H9 (cell line): ENCODE data around the gene TTYH2. TPM values are rescaled to one million over a fixed set of nuclear protein-coding genes. Genes with fewer than 3 reads are reported as not detected.

Experiments
- DNase-seq: peaks from one replicate; pipeline ENCODE4 v3.0.0-alpha.2; 2017
- H2AFZ ChIP-seq: one replicate; pipeline ENCODE4 v1.6.1; 2013; ENCODE audit warnings: mild to moderate bottlenecking, low read length, control low read depth, moderate library complexity
- H2AK5ac ChIP-seq: 2 replicates; pipeline ENCODE4 v1.6.1; 2013; ENCODE audit warnings: low read length, control low read depth, mixed read lengths; ENCODE audit not compliant: insufficient read length
- H2BK120ac ChIP-seq: one replicate; pipeline ENCODE4 v1.6.1; 2013; ENCODE audit warnings: low read depth, mild to moderate bottlenecking, low read length, control low read depth, inconsistent platforms; ENCODE audit not compliant: poor library complexity, severe bottlenecking
- H2BK12ac ChIP-seq: 2 replicates; pipeline ENCODE4 v1.6.1; 2013; ENCODE audit warnings: low read length, control low read depth, mixed read lengths, low read depth; ENCODE audit not compliant: insufficient read length
- H2BK15ac ChIP-seq: 2 replicates; pipeline ENCODE4 v1.6.1; 2013; ENCODE audit warnings: low read depth, low read length, control low read depth
- H2BK20ac ChIP-seq: one replicate; pipeline ENCODE4 v1.6.1; 2013; ENCODE audit warnings: low read depth, mild to moderate bottlenecking, low read length, control low read depth, inconsistent platforms; ENCODE audit not compliant: poor library complexity, severe bottlenecking
- H2BK5ac ChIP-seq: 2 replicates; pipeline ENCODE4 v1.6.1; 2013; ENCODE audit warnings: low read length, control low read depth, mixed read lengths; ENCODE audit not compliant: insufficient read length
- H3K14ac ChIP-seq: 2 replicates; pipeline ENCODE4 v1.6.1; 2013; ENCODE audit warnings: low read length, control low read depth; ENCODE audit not compliant: insufficient read depth
- H3K18ac ChIP-seq: 2 replicates; pipeline ENCODE4 v1.6.1; 2013; ENCODE audit warnings: low read depth, mild to moderate bottlenecking, mixed read lengths, low read length, control low read depth; ENCODE audit not compliant: insufficient read length
- H3K23ac ChIP-seq: 2 replicates; pipeline ENCODE4 v1.6.1; 2013; ENCODE audit warnings: low read length, control low read depth, mixed read lengths, low read depth; ENCODE audit not compliant: insufficient read length
- H3K23me2 ChIP-seq: 2 replicates; pipeline ENCODE4 v1.6.1; 2013; ENCODE audit warnings: low read depth, mild to moderate bottlenecking, mixed read lengths, low read length, control low read depth; ENCODE audit not compliant: insufficient read length, poor library complexity, severe bottlenecking
- H3K27ac ChIP-seq: 2 replicates; pipeline ENCODE4 v1.5.1; 2013; ENCODE audit warnings: low read length, control low read depth, mixed read lengths, low read depth; ENCODE audit not compliant: insufficient read length
- H3K27me3 ChIP-seq: 2 replicates; pipeline ENCODE4 v1.6.1; 2013; ENCODE audit warnings: low read length, control low read depth, inconsistent platforms; ENCODE audit not compliant: insufficient read depth
- H3K4ac ChIP-seq: 2 replicates; pipeline ENCODE4 v1.6.1; 2013; ENCODE audit warnings: low read depth, mild to moderate bottlenecking, control low read depth, inconsistent platforms, low read length, moderate library complexity
- H3K4me1 ChIP-seq: 2 replicates; pipeline ENCODE4 v1.6.1; 2013; ENCODE audit warnings: low read length, control low read depth, inconsistent platforms; ENCODE audit not compliant: insufficient read depth
- H3K4me2 ChIP-seq: 2 replicates; pipeline ENCODE4 v1.6.1; 2013; ENCODE audit warnings: low read length, control low read depth, mixed read lengths; ENCODE audit not compliant: insufficient read length, insufficient read depth
- H3K56ac ChIP-seq: 2 replicates; pipeline ENCODE4 v1.6.1; 2013; ENCODE audit warnings: low read depth, mild to moderate bottlenecking, mixed read lengths, low read length, control low read depth; ENCODE audit not compliant: insufficient read length
- H3K79me1 ChIP-seq: 2 replicates; pipeline ENCODE4 v1.6.1; 2013; ENCODE audit warnings: low read depth, mild to moderate bottlenecking, moderate library complexity, low read length, control low read depth, inconsistent platforms; ENCODE audit not compliant: insufficient read depth, poor library complexity, severe bottlenecking
- H3K79me2 ChIP-seq: 2 replicates; pipeline ENCODE4 v1.6.1; 2013; ENCODE audit warnings: low read length, control low read depth, inconsistent platforms; ENCODE audit not compliant: insufficient read depth
- H3K9ac ChIP-seq: 2 replicates; pipeline ENCODE4 v1.6.1; 2013; ENCODE audit warnings: low read length, control low read depth, mixed read lengths; ENCODE audit not compliant: insufficient read length; ENCODE audit errors: extremely low read depth
- H3K9me3 ChIP-seq: one replicate; pipeline ENCODE4 v1.6.1; 2013; ENCODE audit warnings: low read depth, low read length, inconsistent platforms; ENCODE audit not compliant: control insufficient read depth
- H3T11ph ChIP-seq: one replicate; pipeline ENCODE4 v1.6.1; 2013; ENCODE audit warnings: mild to moderate bottlenecking, low read length, control low read depth, inconsistent platforms
- H4K20me1 ChIP-seq: one replicate; pipeline ENCODE4 v1.6.1; 2013; ENCODE audit not compliant: control insufficient read depth, insufficient read length, insufficient read depth
- H4K5ac ChIP-seq: 2 replicates; pipeline ENCODE4 v1.6.1; 2013; ENCODE audit warnings: low read depth, mild to moderate bottlenecking, mixed read lengths, low read length, control low read depth; ENCODE audit not compliant: insufficient read length
- H4K8ac ChIP-seq: replicated peaks from 2 replicates; pipeline ENCODE4 v1.6.1; 2013; ENCODE audit warnings: low read length, control low read depth, mixed read lengths, low read depth; ENCODE audit not compliant: insufficient read length
- H4K91ac ChIP-seq: 2 replicates; pipeline ENCODE4 v1.6.1; 2013; ENCODE audit warnings: low read depth, mild to moderate bottlenecking, moderate library complexity, mixed read lengths, low read length, control low read depth; ENCODE audit not compliant: insufficient read length
- H3K27ac Mint-ChIP-seq, 3 experiments: 2 replicates in 2 of 3; 3 replicates in 1 of 3; pipeline ENCODE4 v1.8.0; 2020 to 2021; ENCODE audit warnings: mixed read lengths in 3 of 3, mild to moderate bottlenecking in 1 of 3, moderate library complexity in 1 of 3
- H3K27me3 Mint-ChIP-seq: 2 replicates; pipeline ENCODE4 v1.8.0; 2021; ENCODE audit warnings: low read depth, mild to moderate bottlenecking, moderate library complexity, mixed read lengths
- H3K36me3 Mint-ChIP-seq, 3 experiments: 2 replicates in 2 of 3; 3 replicates in 1 of 3; pipeline ENCODE4 v1.8.0; 2020 to 2021; ENCODE audit warnings: low read depth in 3 of 3, mixed read lengths in 3 of 3; ENCODE audit not compliant: insufficient read depth in 1 of 3
- H3K4me1 Mint-ChIP-seq, 2 experiments: 2 replicates each; pipeline ENCODE4 v1.8.0; 2020; ENCODE audit warnings: mixed read lengths in 2 of 2
- H3K4me3 Mint-ChIP-seq, 2 experiments: 2 replicates in 1 of 2; 3 replicates in 1 of 2; pipeline ENCODE4 v1.8.0; 2020 to 2021; ENCODE audit warnings: mild to moderate bottlenecking in 2 of 2, mixed read lengths in 2 of 2, moderate library complexity in 1 of 2
- H3K9me3 Mint-ChIP-seq, 2 experiments: 2 replicates in 1 of 2; 3 replicates in 1 of 2; pipeline ENCODE4 v1.8.0; 2020; ENCODE audit warnings: mild to moderate bottlenecking in 2 of 2, mixed read lengths in 2 of 2, moderate library complexity in 1 of 2
- WGBS: extraction: QIAGEN DNeasy Blood & Tissue Kit; methylation state at CpG from one replicate; pipeline ENCODE4 v1.1.7; 2013; ENCODE audit warnings: missing lambda C conversion rate, low lambda C conversion rate, mixed read lengths; ENCODE audit not compliant: insufficient read length; ENCODE audit errors: extremely low coverage; 5-methylcytosine and 5-hydroxymethylcytosine counted together
- total RNA-seq: library from RNA; stranded (reverse); gene quantifications from 2 replicates; pipeline ENCODE4 v1.2.1, GENCODE V29; 2021
- TF ChIP-seq, protein P1 (sequence below): fragments of 200-600 bp; sonication (generic); conservative IDR thresholded peaks from 3 replicates; pipeline ENCODE4 v1.8.0; 2021; ENCODE audit warnings: antibody characterized with exemption, mild to moderate bottlenecking

The TTYH2 gene
- total RNA-seq, 1 experiment from 2014 or later, result 1.6 TPM

DNA sequence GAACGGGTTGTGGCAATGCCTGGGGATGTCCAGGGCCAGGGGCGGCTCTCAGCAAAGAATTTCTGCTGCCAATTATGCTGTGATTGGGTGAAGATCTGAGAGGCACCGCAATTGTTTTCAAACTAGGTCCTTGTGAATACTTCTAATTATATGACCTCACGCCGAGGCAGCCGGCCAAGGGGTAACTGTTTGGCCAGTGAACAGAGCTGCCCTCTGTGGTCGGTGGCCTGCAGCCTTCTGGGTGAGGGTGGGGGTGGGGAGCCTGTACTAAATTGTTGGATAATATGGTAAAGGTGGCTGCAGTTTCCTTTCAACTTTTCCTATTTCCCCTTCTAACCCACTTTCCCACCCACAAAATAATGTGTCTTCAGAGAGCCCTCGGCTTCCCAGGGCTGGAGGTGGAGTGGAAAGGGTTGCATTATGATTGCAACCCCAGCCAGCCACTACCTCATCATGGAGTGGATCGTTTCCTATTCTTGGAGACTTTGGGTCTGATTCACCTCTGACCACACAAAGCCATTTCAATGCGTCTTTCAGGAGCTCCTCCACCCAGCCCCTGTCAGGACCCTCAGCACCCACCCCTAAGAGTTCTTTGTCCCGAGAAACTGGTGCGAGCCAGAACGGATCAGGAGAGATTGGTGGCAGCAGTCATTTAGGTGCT is 58.7 kb downstream of the TTYH2 start:
- Histone ChIP-seq H3K9me3 (no peaks in the 10 kb centered on the region), H2AFZ (no peak overlapping the region), H3K23me2 (peaks cover 4% of the 10 kb centered on the region), H3T11ph (no peak overlapping the region), H2BK20ac (no peak overlapping the region), H4K8ac (no peak overlapping the region), H2BK120ac (no peak overlapping the region), H3K4ac (no peak overlapping the region), H3K27ac (no peak overlapping the region), H4K91ac (no peak overlapping the region), H2BK5ac (no peak overlapping the region), H3K79me1 (no peaks in the 10 kb centered on the region), H4K20me1 (no peaks in the 10 kb centered on the region), H3K27me3 (no peaks in the 10 kb centered on the region; the same call in 1 of the 2 replicates), H2BK12ac (no peak overlapping the region), H3K23ac (no peak overlapping the region), H3K18ac (no peak overlapping the region), H2AK5ac (no peak overlapping the region), H2BK15ac (no peak overlapping the region), H3K4me1 (no peaks in the 10 kb centered on the region; the same call in 1 of the 2 replicates), H3K79me2 (no peaks in the 10 kb centered on the region), H3K56ac (no peak overlapping the region), H3K4me2 (no peak overlapping the region), H3K14ac (no peak overlapping the region), H3K9ac (no peak overlapping the region), H4K5ac (no peak overlapping the region)
- no CpG with 5 or more reads among the region's 13 CpGs for WGBS
- no peak for DNase-seq
- TF ChIP-seq, protein P1, sequence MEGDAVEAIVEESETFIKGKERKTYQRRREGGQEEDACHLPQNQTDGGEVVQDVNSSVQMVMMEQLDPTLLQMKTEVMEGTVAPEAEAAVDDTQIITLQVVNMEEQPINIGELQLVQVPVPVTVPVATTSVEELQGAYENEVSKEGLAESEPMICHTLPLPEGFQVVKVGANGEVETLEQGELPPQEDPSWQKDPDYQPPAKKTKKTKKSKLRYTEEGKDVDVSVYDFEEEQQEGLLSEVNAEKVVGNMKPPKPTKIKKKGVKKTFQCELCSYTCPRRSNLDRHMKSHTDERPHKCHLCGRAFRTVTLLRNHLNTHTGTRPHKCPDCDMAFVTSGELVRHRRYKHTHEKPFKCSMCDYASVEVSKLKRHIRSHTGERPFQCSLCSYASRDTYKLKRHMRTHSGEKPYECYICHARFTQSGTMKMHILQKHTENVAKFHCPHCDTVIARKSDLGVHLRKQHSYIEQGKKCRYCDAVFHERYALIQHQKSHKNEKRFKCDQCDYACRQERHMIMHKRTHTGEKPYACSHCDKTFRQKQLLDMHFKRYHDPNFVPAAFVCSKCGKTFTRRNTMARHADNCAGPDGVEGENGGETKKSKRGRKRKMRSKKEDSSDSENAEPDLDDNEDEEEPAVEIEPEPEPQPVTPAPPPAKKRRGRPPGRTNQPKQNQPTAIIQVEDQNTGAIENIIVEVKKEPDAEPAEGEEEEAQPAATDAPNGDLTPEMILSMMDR, result no peak
- no peaks in the 10 kb centered on the region for H3K9me3 Mint-ChIP-seq
- no peaks in the 10 kb centered on the region for H3K36me3 Mint-ChIP-seq
- H3K4me1 Mint-ChIP-seq, result peaks cover 24 to 54% of the 10 kb centered on the region in 2 experiments
- H3K4me3 Mint-ChIP-seq, result no peak overlapping the region; a peak in 1 of 5 replicates
- H3K27ac Mint-ChIP-seq, result peak overlapping the region in 1 of 3 experiments; percentile 16; a peak in 2 of 7 replicates
- peaks cover 62% of the 10 kb centered on the region for H3K27me3 Mint-ChIP-seq
